ENCODE data around the gene STARD13.

- TF ChIP-seq CTCF (IDR thresholded peaks at IDR 0.05) (no peak), POLR2A (IDR thresholded peaks at IDR 0.05) (no peak)
These were observed 175.2 kb downstream of the STARD13 start for GRCh38 chr13:33110386-33110712.

All from right lobe of liver (tissue), 4 donors.